Mucosa of rectum (tissue), 2 donors: Measurements from ENCODE around the gene MMP20.

ENCODE experiments used
- H3K27ac ChIP-seq, 2 donors: one replicate each; pipeline ENCODE4 v1.7.0; 2013; ENCODE audit warnings: inconsistent platforms in 2 of 2, low read depth in 2 of 2, low read length in 2 of 2
- H3K27me3 ChIP-seq, 2 donors: one replicate each; pipeline ENCODE4 v1.7.0; 2013; ENCODE audit warnings: low read length in 2 of 2; ENCODE audit not compliant: control insufficient read depth in 2 of 2, insufficient read depth in 2 of 2
- H3K36me3 ChIP-seq, 2 donors: one replicate each; pipeline ENCODE4 v1.7.0; 2013; ENCODE audit warnings: low read length in 2 of 2; ENCODE audit not compliant: control insufficient read depth in 2 of 2, insufficient read depth in 2 of 2
- H3K4me1 ChIP-seq, 2 donors: one replicate each; pipeline ENCODE4 v1.7.0; 2013; ENCODE audit warnings: low read length in 2 of 2, mild to moderate bottlenecking in 1 of 2; ENCODE audit not compliant: control insufficient read depth in 2 of 2, insufficient read depth in 2 of 2
- H3K4me3 ChIP-seq, 2 donors: one replicate each; pipeline ENCODE4 v1.7.0; 2013; ENCODE audit warnings: low read length in 2 of 2
- H3K9ac ChIP-seq, 2 donors: one replicate each; pipeline ENCODE4 v1.7.0; 2013; ENCODE audit warnings: low read length in 2 of 2, low read depth in 1 of 2, mild to moderate bottlenecking in 1 of 2
- H3K9me3 ChIP-seq, 2 donors: one replicate each; pipeline ENCODE4 v1.7.0; 2013; ENCODE audit warnings: low read length in 2 of 2; ENCODE audit not compliant: control insufficient read depth in 2 of 2
- donor health status: healthy.
- donor health status: Normal muscosa, but diverticular disease.

Gene MMP20, protein sequence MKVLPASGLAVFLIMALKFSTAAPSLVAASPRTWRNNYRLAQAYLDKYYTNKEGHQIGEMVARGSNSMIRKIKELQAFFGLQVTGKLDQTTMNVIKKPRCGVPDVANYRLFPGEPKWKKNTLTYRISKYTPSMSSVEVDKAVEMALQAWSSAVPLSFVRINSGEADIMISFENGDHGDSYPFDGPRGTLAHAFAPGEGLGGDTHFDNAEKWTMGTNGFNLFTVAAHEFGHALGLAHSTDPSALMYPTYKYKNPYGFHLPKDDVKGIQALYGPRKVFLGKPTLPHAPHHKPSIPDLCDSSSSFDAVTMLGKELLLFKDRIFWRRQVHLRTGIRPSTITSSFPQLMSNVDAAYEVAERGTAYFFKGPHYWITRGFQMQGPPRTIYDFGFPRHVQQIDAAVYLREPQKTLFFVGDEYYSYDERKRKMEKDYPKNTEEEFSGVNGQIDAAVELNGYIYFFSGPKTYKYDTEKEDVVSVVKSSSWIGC

DNA sequence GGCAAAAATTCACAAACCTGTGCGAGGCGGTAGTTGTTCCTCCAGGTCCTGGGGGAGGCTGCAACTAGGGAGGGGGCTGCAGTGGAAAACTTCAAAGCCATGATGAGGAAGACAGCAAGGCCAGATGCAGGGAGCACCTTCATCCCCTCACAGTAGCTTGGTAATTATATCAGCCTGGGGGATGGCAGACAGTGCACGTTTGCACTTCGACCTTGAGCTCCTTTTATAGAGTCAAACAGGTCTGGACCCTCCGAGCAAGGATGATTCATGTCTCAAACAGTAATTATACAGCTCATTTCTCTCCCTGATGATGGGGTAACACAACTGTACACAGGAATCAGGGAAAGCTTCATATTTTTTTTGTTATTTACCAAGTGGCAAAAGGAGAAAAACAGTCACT lies at the start of gene MMP20:
Gene MMP20 (minus strand): TSS at position 156 of the 400 bp plus-strand sequence. CDS start 13 bp downstream, at position 143.
- Histone ChIP-seq H3K27me3 (no peaks in the 10 kb centered on the region), H3K27ac (no peak within 1 kb of the TSS), H3K9me3 (no peaks in the 10 kb centered on the region), H3K9ac (no peak within 1 kb of the TSS), H3K4me1 (no peaks in the 10 kb centered on the region), H3K36me3 (no peaks in the 10 kb centered on the region), H3K4me3 (no peak within 1 kb of the TSS)

DNA sequence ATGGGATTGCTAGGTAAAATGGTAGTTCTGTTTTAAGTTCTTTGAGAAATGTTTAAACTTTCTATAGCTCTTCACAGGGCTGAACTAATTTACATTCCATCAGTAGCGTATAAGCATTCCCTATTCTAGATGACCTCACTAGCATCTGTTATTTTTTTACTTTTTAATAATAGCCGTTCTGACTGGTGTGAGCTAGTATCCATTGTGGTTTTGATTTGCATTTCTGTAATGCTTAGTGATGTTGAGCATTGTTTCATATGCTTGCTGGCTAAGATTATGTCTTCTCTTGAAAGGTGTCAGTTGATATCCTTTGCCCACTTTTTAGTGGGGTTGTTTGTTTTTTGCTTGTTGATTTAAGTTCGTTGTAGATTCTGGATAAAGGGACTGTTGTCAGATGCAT lies 44.5 kb upstream of the MMP20 start:
- Histone ChIP-seq H3K4me3 (no peak overlapping the region), H3K27ac (no peak overlapping the region), H3K36me3 (no peaks in the 10 kb centered on the region), H3K27me3 (no peaks in the 10 kb centered on the region), H3K4me1 (no peaks in the 10 kb centered on the region), H3K9ac (no peak overlapping the region), H3K9me3 (no peaks in the 10 kb centered on the region)

DNA sequence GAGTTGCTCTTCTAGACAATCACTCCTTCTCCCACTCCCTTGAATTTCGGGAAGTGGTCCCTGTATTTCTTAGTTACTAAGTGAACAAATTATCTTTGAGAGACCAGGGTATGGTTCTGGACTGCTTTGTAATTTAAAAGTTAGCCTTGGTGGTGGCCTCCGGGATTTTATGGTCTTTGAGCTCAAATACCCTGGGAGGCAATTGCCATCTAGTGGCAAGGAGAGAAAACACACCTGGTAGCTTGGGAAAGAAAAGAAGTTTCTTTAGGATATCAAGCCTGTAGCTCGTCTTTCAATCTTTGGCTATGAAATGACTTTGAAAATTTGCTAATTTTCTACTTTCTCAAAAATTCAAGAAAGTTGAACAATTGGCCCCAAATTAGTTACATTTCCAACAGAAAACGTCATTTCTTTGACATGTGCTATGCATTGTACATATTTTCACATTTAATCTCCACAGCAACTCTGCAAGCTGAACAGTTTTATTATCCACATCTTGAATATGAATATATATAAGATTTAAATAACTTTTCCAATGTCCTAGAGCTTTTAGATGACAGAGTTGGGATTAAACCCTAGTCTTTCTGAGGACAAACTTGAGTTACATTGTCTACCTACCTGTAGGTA lies 41.3 kb upstream of the MMP20 start:
- Histone ChIP-seq H3K9ac (no peak overlapping the region), H3K27ac (no peak overlapping the region), H3K4me1 (no peaks in the 10 kb centered on the region), H3K36me3 (no peaks in the 10 kb centered on the region), H3K27me3 (no peaks in the 10 kb centered on the region), H3K4me3 (no peak overlapping the region), H3K9me3 (no peaks in the 10 kb centered on the region)

DNA sequence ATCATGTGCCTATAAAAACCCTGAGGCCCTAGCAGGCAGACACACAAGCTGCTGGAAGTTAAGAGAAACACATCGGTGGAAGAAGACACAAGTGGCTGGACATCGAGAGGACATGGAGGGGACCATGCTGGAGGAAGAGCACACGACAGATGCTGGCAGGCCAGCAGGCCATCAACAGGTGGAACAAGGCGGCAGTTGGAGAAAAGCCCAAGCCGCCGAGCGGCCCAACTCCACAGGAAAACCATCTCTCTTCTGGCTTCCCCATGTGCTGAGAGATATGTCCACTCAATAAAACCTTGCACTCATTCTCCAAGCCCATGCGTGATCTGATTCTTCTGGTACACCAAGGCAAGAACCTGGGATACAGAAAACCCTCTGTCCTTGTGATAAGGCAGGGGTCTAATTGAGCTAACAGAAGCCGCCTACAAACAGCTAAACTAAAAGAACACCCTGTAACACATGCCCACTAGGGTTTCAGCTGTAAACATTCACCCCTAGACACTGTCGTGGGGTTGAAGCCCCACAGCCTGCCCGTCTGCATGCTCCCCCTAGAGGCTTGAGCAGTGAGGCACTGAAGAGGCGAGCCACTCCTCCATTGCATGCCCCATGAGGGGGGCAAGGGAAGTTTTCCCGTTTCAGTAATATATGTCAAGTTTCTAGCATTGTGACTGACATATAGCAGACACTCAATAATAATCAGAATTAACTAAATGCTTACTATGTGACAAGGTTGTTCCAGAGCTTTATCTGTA lies 39.0 kb upstream of the MMP20 start:
- no peak overlapping the region for H3K4me3 ChIP-seq
- H3K9me3 ChIP-seq = no peaks in the 10 kb centered on the region
- no peak overlapping the region for H3K9ac ChIP-seq
- H3K4me1 ChIP-seq = no peaks in the 10 kb centered on the region
- H3K27ac ChIP-seq = no peak overlapping the region
- no peaks in the 10 kb centered on the region for H3K36me3 ChIP-seq
- peaks cover 3% of the 10 kb centered on the region in 2 donors for H3K27me3 ChIP-seq

DNA sequence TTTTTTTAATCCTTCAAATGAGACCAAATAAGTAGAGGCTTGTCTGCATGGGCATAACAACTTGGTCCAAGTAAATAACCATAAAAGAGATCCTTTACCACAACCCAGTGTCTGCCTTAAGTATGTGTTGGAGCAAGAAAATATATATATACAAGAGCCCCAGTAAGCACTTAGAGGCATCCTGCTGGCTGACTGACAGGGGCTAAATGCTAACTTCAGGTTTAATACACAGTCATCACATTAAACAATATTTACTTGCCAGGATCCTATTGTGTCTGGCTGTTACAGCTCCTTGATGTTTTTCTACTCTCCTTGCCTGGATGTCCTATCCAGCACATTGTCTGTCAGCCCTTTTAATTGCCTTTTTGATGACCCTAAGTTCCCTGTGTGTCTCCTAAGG lies 37.5 kb upstream of the MMP20 start:
- Histone ChIP-seq H3K27me3 (peaks cover 3 to 5% of the 10 kb centered on the region in 2 donors), H3K9ac (no peak overlapping the region), H3K36me3 (no peaks in the 10 kb centered on the region), H3K27ac (no peak overlapping the region), H3K4me3 (no peak overlapping the region), H3K4me1 (no peaks in the 10 kb centered on the region), H3K9me3 (no peaks in the 10 kb centered on the region)

DNA sequence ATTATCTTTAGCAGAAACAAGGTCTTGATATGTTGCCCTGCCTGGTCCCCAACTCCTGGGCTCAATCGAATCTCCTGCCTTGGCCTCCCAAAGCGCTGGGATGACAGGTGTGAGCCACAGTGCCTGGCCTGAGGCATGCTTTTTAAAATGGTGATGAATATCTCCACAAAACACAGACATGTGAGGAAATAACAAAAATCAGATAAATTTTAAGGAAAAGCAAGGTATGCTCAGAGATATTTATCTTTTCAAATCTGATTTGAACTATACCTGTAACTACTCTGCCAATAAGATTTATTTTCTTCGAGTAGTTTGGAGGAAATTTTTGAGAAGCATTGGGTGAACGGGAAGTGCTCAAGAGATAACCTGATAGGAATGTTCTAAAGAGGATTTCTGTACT lies 35.9 kb upstream of the MMP20 start:
- peaks cover 3 to 7% of the 10 kb centered on the region in 2 donors for H3K27me3 ChIP-seq
- H3K27ac ChIP-seq = no peak overlapping the region
- H3K9ac ChIP-seq = no peak overlapping the region
- no peaks in the 10 kb centered on the region for H3K4me1 ChIP-seq
- no peaks in the 10 kb centered on the region for H3K9me3 ChIP-seq
- no peak overlapping the region for H3K4me3 ChIP-seq
- H3K36me3 ChIP-seq = no peaks in the 10 kb centered on the region

DNA sequence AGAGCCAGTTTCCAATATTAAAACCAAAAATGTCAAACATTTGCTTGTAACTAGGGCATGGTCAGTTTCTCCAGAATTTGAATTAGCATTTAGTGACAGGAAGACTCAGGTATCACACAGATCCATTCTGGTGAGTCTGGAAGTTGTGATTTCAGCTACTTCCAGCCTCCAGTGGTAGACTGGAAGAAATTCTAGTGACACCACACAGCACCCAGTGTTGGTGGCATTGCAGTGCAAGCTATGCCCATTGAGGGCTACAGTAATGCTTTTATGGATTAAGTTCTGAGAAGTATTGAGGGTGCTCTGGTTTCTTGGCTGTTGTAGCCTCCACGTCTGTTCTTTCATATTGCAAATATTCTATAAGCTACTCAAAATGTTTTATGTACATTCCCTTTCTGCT lies 31.4 kb upstream of the MMP20 start:
- H3K4me3 ChIP-seq = no peak overlapping the region
- no peak overlapping the region for H3K9ac ChIP-seq
- peaks cover 3 to 7% of the 10 kb centered on the region in 2 donors for H3K27me3 ChIP-seq

DNA sequence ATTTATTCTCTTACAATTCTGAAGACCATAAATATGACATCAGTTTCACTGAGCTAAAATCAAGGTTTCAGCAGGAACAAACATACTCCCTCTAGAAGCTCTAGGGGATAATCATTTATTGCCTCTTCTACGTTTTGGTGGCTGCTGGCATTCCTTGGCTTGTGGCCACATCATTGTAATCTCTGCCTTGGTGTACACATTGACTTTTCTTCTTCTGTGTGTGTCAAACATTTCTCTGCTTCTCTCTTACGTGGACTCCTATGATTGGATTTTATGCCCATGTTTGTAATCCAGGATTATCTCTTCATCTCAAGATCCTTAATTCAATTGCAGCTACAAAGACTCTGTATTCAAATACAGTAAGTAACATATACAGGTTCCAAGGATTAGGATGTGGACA lies 30.4 kb upstream of the MMP20 start:
- H3K27me3 ChIP-seq = peaks cover 3 to 7% of the 10 kb centered on the region in 2 donors
- no peak overlapping the region for H3K27ac ChIP-seq
- peaks cover 0 to 3% of the 10 kb centered on the region in 2 donors for H3K9me3 ChIP-seq
- H3K36me3 ChIP-seq = no peaks in the 10 kb centered on the region
- no peaks in the 10 kb centered on the region for H3K4me1 ChIP-seq
- H3K9ac ChIP-seq = no peak overlapping the region
- no peak overlapping the region for H3K4me3 ChIP-seq

More for the DNA sequence above, 31.4 kb upstream of the MMP20 start:
- H3K9me3 ChIP-seq = peaks cover 0 to 3% of the 10 kb centered on the region in 2 donors
- H3K4me1 ChIP-seq = no peaks in the 10 kb centered on the region
- no peaks in the 10 kb centered on the region for H3K36me3 ChIP-seq
- no peak overlapping the region for H3K27ac ChIP-seq

DNA sequence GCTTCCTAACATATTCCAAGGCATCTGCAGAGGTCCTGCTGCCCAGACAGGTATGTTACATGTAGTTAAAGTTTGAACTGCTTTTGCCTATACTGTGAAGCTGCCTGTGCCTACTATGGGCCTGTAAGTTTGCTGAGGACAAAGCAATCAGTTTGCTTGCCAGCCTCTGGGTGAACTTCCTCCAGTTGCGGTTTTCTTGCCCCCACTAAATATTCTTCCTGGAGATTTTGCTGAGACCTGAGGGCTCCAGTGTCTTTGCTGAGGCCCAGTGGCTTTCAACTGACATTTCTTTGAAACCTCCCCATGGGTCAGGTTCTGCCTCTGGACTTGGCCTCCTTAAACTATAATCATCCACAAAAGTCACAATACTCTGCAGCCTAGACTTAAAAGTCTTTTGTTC lies 29.6 kb upstream of the MMP20 start:
- peaks cover 0 to 3% of the 10 kb centered on the region in 2 donors for H3K9me3 ChIP-seq
- H3K4me3 ChIP-seq = no peak overlapping the region
- H3K4me1 ChIP-seq = no peaks in the 10 kb centered on the region
- no peak overlapping the region for H3K9ac ChIP-seq
- H3K27ac ChIP-seq = no peak overlapping the region
- no peaks in the 10 kb centered on the region for H3K36me3 ChIP-seq
- H3K27me3 ChIP-seq = peaks cover 3 to 7% of the 10 kb centered on the region in 2 donors
